Placental epithelial cell (primary cell): ENCODE data around the gene KANSL3. TPM values are rescaled to one million over a fixed set of nuclear protein-coding genes. Genes with fewer than 3 reads are reported as not detected.

Experiments
- total RNA-seq: library from RNA; depleted of rRNA; stranded (reverse); fragments of >200 nt; gene quantifications from 2 replicates; pipeline ENCODE4 v1.2.3, GENCODE V29; 2012

Gene KANSL3
- 34.6 and 40.4 TPM in 2 replicates for total RNA-seq

DNA sequence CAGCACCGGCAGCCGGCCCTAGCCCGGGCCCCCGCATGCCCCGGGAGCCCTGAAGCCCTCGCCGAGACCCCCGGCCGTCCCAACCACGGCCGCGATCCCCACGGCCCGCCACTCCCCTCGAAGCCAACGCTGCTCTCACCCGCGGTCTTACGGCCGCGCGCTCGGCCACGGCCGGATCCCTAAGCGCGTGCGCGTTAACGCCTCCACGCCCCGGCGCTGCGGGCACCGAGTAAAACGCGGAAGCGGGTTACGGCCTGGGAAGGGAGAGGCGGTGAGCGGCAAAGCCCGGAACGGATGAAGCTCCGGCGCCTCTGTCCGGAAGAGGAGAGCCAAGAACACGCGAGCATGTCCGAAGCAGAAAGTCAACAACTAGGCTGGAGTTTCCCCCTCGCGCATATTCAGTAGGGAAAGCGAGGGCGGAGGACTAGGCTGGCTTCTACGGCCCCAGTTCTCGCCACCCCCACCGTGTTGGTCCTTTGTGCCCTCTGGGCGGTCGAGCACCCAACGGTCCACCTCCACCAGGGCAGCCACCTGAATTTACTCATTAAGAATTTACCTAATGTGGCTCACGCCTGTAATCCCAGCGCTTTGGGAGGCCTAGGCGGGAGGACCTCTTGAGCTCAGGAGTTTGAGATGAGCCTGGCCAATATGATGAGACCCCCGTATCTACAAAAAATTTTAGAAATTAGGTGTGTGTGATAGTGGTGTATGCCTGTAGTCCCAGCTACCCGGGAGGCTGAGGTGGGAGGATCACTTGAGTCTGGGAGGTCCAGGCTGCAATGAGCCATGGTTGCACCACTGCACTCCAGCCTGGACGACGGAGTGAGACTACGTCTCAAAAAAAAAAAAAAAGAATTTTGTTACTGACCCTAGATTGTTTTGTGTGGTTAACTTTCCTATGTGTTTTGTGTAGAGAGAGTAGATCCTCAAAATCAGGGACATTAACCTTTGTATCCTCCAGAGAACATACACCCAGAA lies at the start of gene KANSL3:
KANSL3 (minus strand) TSS at position 169 of the 978 bp plus-strand sequence. CDS start 1,177 bp downstream, outside the sequence.

DNA sequence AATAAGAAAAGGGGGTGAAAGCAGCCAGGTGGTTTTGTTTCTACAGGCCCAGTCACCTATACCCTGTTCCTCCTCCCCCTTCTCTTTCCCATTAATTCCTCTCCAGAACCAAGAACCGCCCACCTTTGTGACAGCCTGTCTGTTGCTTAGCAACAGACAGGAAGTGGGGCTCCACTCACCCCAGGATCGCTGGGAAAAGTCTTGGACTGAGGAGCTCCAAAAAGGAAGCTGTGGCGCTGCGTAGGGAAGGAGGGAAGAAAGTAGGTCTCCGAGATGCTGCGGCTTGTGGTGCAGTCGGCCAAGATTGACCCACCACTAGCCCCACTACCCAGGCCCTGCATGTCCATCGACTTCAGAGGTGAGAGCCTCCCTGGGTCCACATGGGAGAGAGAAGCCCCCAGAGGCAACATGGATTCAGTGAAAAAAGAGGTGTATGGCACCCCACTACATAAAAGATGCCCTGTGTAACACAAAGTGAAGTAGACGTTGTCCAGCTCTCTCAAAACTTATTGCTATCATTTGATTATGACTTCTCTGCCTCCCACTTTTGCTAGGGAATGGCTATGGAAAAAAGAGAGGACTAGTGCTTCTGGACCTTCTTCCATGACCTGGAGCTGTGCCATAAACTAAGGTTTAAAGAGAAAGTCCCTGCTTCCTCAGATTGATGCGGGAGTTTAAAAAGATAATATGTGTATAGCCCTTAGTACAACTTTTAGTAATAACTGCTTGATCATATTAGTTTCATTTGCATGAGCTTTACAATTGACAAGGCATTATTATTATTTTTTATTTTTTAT lies 4.7 kb upstream of the KANSL3 start, which contains the start of gene FER1L5:
FER1L5 (plus strand) TSS at position 201 of the 797 bp plus-strand sequence; CDS start at position 274, 73 bp downstream.

Other genes with a start within 250 kb of the KANSL3 start
- not detected in 2 replicates for gene NEURL3, start 133.0 kb downstream of the KANSL3 start, total RNA-seq
- 1.2 and 1.6 TPM in 2 replicates for gene ARID5A, start 101.6 kb downstream of the KANSL3 start, total RNA-seq
- under 0.01 and 0.11 TPM in 2 replicates for gene FER1L5, start 4.5 kb upstream of the KANSL3 start, total RNA-seq
- gene LMAN2L, start 101.8 kb upstream of the KANSL3 start, total RNA-seq, result 13.7 and 21.0 TPM in 2 replicates
- gene CNNM4, start 122.6 kb upstream of the KANSL3 start, total RNA-seq, result 7.0 and 9.0 TPM in 2 replicates
- 8.1 and 11.4 TPM in 2 replicates for gene CNNM3, start 178.0 kb upstream of the KANSL3 start, total RNA-seq
- gene ANKRD23, start 205.7 kb upstream of the KANSL3 start, total RNA-seq, result 2.4 and 5.5 TPM in 2 replicates
- gene ANKRD39, start 219.7 kb upstream of the KANSL3 start, total RNA-seq, result 6.3 and 11.3 TPM in 2 replicates
- 72.7 and 121 TPM in 2 replicates for gene SEMA4C, start 231.8 kb upstream of the KANSL3 start, total RNA-seq